HepG2 (cell line): ENCODE results near the gene TEKT5. TPM values are rescaled to one million over a fixed set of nuclear protein-coding genes. Genes with fewer than 3 reads are reported as not detected.

ENCODE experiments used
- AHDC1 ChIP-seq: sonication (generic); formaldehyde crosslinking; IDR thresholded peaks from 2 replicates; pipeline ENCODE4 v1.5.1; 2020; ENCODE audit warnings: mild to moderate bottlenecking, missing genetic modification reagents, borderline replicate concordance
- ETV6 ChIP-seq: sonication (generic); formaldehyde crosslinking; conservative IDR thresholded peaks from 2 replicates; pipeline ENCODE4 v1.4.0; 2020; ENCODE audit warnings: missing genetic modification reagents
- FOXC1 ChIP-seq: sonication (generic); formaldehyde crosslinking; IDR thresholded peaks from 2 replicates; pipeline ENCODE4 v1.8.0; 2022; ENCODE audit warnings: mild to moderate bottlenecking, missing genetic modification reagents, borderline replicate concordance
- HMG20A ChIP-seq: IDR thresholded peaks from 2 replicates; pipeline ENCODE4 v1.6.1; 2016; ENCODE audit warnings: borderline replicate concordance
- KDM5B ChIP-seq: sonication (generic); formaldehyde crosslinking; IDR thresholded peaks from 2 replicates; pipeline ENCODE4 v1.4.0; 2020; ENCODE audit warnings: missing genetic modification reagents, mild to moderate bottlenecking, borderline replicate concordance
- PRDM10 ChIP-seq: sonication (generic); formaldehyde crosslinking; IDR thresholded peaks from 2 replicates; pipeline ENCODE4 v1.4.0; 2020; ENCODE audit warnings: low read depth, missing genetic modification reagents
- SALL1 ChIP-seq: sonication (generic); formaldehyde crosslinking; IDR thresholded peaks from 2 replicates; pipeline ENCODE4 v1.8.0; 2022; ENCODE audit warnings: mild to moderate bottlenecking, missing genetic modification reagents
- SYNCRIP ChIP-seq: fragments of 200-400 bp; formaldehyde crosslinking; IDR thresholded peaks from 2 replicates; pipeline ENCODE4 v1.6.1; 2018; ENCODE audit warnings: mild to moderate bottlenecking, low read depth, low read length; ENCODE audit not compliant: insufficient read depth
- XBP1 ChIP-seq: sonication (generic); formaldehyde crosslinking; IDR thresholded peaks from 2 replicates; pipeline ENCODE4 v1.5.0; 2020; ENCODE audit warnings: missing genetic modification reagents
- ZGPAT ChIP-seq: IDR thresholded peaks from 2 replicates; pipeline ENCODE4 v1.6.1; 2016; ENCODE audit warnings: mild to moderate bottlenecking
- ZNF224 ChIP-seq: sonication (generic); formaldehyde crosslinking; IDR thresholded peaks from 2 replicates; pipeline ENCODE4 v1.5.0; 2020; ENCODE audit warnings: mild to moderate bottlenecking, missing genetic modification reagents
- ZNF354B ChIP-seq: sonication (generic); formaldehyde crosslinking; IDR thresholded peaks from 2 replicates; pipeline ENCODE4 v1.8.0; 2022; ENCODE audit warnings: mild to moderate bottlenecking, missing genetic modification reagents
- ZNF460 ChIP-seq: sonication (generic); formaldehyde crosslinking; IDR thresholded peaks from 2 replicates; pipeline ENCODE4 v1.5.1; 2020; ENCODE audit warnings: missing genetic modification reagents, mild to moderate bottlenecking, borderline replicate concordance
- ZNF749 ChIP-seq: sonication (generic); formaldehyde crosslinking; IDR thresholded peaks from 2 replicates; pipeline ENCODE4 v1.8.0; 2022; ENCODE audit warnings: mild to moderate bottlenecking, missing genetic modification reagents, moderate library complexity, borderline replicate concordance
- ZSCAN31 ChIP-seq: sonication (generic); formaldehyde crosslinking; IDR thresholded peaks from 2 replicates; pipeline ENCODE4 v1.5.0; 2020; ENCODE audit warnings: low read depth, mild to moderate bottlenecking, missing genetic modification reagents
- polyA plus RNA-seq, 8 experiments: library from polyadenylated mRNA; depleted of rRNA in 3 of 8; stranded (reverse) in 7 of 8; unstranded in 1 of 8; fragments of >200 nt; fragmentation: Illumina TruSeq in 4 of 8; extraction: Trizol in 4 of 8; gene quantifications; 2 replicates each; pipeline versions ENCODE4 v1.2.1 to v1.2.3, GENCODE V29; 2011 to 2016; ENCODE audit warnings: low read depth in 4 of 8, missing spikeins in 1 of 8, mixed read lengths in 1 of 8; ENCODE audit not compliant: insufficient read depth in 1 of 8
- total RNA-seq, 5 experiments: library from RNA; depleted of rRNA; stranded (reverse); fragments of >200 nt; fragmentation: Illumina TruSeq; extraction: Trizol; gene quantifications; 2 replicates each; pipeline ENCODE4 v1.2.3, GENCODE V29; 2016; ENCODE audit warnings: low read depth in 1 of 5
- TF ChIP-seq, protein P1 (sequence below): sonication (generic); formaldehyde crosslinking; IDR thresholded peaks from 2 replicates; pipeline ENCODE4 v1.5.0; 2020; ENCODE audit warnings: missing genetic modification reagents

TEKT5 gene
- total and polyA plus RNA-seq, 2 of the 13 experiments (the other 11 are each of a cell fraction or from before 2014, with no cell fraction given): 0.16 TPM; not detected in 1

DNA sequence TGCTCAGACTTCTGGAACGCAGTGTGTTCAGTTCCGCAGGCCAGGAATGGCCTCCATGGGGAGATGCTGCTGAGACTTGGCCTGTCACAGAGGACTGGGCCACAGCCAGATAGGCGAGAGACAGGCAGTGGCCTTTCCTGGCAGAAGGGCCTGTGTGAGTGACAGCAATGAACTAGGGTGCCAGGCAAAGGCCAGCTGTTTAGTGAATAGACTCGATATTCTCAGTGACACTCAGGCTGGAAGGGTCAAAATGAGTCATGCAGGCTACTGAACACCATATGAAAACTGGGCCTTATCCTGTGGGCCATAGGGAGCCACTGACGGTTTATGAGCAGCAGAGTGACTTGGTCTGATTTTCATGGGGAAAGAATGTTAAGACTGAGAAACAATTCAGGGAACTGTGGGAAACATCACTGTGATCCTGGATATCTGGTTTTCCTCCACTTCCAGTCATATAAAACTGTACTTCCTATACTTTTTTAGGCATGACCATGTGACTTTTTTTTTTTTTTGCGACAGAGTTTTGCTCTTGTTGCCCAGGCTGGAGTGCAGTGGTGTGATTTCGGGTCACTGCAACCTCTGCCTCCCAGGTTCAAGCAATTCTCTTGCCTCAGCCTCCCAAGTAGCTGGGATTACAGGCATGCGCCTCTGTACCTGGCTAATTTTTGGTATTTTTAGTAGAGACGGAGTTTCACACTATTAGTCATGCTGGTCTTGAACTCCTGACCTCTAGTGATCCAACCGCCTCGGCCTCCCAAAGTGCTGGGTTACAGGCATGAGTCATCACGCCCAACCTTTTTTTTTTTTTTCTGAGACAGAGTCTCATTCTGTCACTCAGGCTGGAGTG, 43.7 kb upstream of the TEKT5 start (continued):
- peak; percentile 83; the same call in 1 of the 2 replicates for TF ChIP-seq AHDC1 (CRISPR knock-in tag)
- no peak for TF ChIP-seq FOXC1 (CRISPR knock-in tag)
- TF ChIP-seq HMG20A (CRISPR knock-in tag): peak; percentile 82; the same call in 1 of the 2 replicates
- 0 out of 2 replicates have a peak, but pooled peaks have one; percentile 47 for TF ChIP-seq ZNF224 (CRISPR knock-in tag)
- TF ChIP-seq, protein P1, sequence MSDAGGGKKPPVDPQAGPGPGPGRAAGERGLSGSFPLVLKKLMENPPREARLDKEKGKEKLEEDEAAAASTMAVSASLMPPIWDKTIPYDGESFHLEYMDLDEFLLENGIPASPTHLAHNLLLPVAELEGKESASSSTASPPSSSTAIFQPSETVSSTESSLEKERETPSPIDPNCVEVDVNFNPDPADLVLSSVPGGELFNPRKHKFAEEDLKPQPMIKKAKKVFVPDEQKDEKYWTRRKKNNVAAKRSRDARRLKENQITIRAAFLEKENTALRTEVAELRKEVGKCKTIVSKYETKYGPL (CRISPR knock-in tag): peak; percentile 71; the same call in 1 of the 2 replicates
- TF ChIP-seq ZNF460 (CRISPR knock-in tag): peak; percentile 46; the same call in 1 of the 2 replicates
- TF ChIP-seq SYNCRIP: no peak
- peak; percentile 71; the same call in 1 of the 2 replicates for TF ChIP-seq ZGPAT
- no peak for TF ChIP-seq ETV6 (CRISPR knock-in tag)
- peak; percentile 53; the same call in 1 of the 2 replicates for TF ChIP-seq SALL1 (CRISPR knock-in tag)
- no peak for TF ChIP-seq ZNF749
- no peak for TF ChIP-seq ZSCAN31 (CRISPR knock-in tag)
- 0 out of 2 replicates have a peak, but pooled peaks have one; percentile 37 for TF ChIP-seq KDM5B (CRISPR knock-in tag)
- TF ChIP-seq XBP1: no peak
- 0 out of 2 replicates have a peak, but pooled peaks have one; percentile 35 for TF ChIP-seq ZNF354B
- TF ChIP-seq PRDM10 (CRISPR knock-in tag): no peak
